Measurements from ENCODE around the gene CNFN. TPM values are rescaled to one million over a fixed set of nuclear protein-coding genes. Genes with fewer than 3 reads are reported as not detected.
"Not testable (repeated sequence)": the region's sequence is repeated elsewhere in the genome, so short reads cannot be mapped to it uniquely, and the experiment has no call there.

The CNFN gene
- total RNA-seq, 2 experiments from 2014 or later: not detected

GRCh38 chr19:42339126-42339860 is 50.8 kb downstream of the CNFN start:
- POLR2A ChIA-PET; intact Hi-C loops (cut with micrococcal nuclease); CTCF ChIA-PET: not testable (repeated sequence)

More at GRCh38 chr19:42339126-42339860, 50.8 kb downstream of the CNFN start:
- H3K4me1 Mint-ChIP-seq (ENCODE audit: low read depth); H3K9me3 Mint-ChIP-seq; H3K27ac Mint-ChIP-seq; H3K27me3 Mint-ChIP-seq; DNase-seq; H3K4me3 Mint-ChIP-seq; H3K36me3 Mint-ChIP-seq: not testable (repeated sequence)

Small RNAs within 50 kb of the gene (microRNA-seq; reads per million reads assigned to microRNA genes)
- gene MIR8077 (ENCODE audit: borderline microRNAs expressed, borderline number of aligned reads, borderline replicate concordance): not detected

Other genes starting within 250 kb of the CNFN start
- 10 to 100 TPM; 31.3 to 33.4 TPM for gene DEDD2, start 172.6 kb downstream of the CNFN start, total RNA-seq
- 10 to 100 TPM; 12.3 to 14.9 TPM for gene ZNF526, start 170.0 kb downstream of the CNFN start, total RNA-seq
- 10 to 100 TPM; 36.4 to 37.3 TPM for gene GSK3A, start 147.7 kb downstream of the CNFN start, total RNA-seq
- gene ERF, start 135.2 kb downstream of the CNFN start, total RNA-seq: 10 to 100 TPM; 43.1 to 56.5 TPM
- 10 to 100 TPM; 56.9 to 64.2 TPM for gene CIC, start 121.0 kb downstream of the CNFN start, total RNA-seq
- gene PRR19, start 88.2 kb downstream of the CNFN start, total RNA-seq: under 1 TPM; 0.61 to 0.81 TPM
- 10 to 100 TPM; 46.6 to 54.7 TPM for gene PAFAH1B3, start 87.7 kb downstream of the CNFN start, total RNA-seq
- under 1 TPM in 1 of 2 experiments, not detected in 1; 0.29 TPM for gene TMEM145, start 77.0 kb downstream of the CNFN start, total RNA-seq
- 1 to 10 TPM; 6.0 to 7.2 TPM for gene MEGF8, start 64.7 kb downstream of the CNFN start, total RNA-seq
- gene LIPE, start 37.1 kb upstream of the CNFN start, total RNA-seq: 10 to 100 TPM; 31.6 to 31.8 TPM
- gene CXCL17, start 52.6 kb upstream of the CNFN start, total RNA-seq: not detected
- 1 to 10 TPM; 5.4 to 5.8 TPM for gene CEACAM1, start 138.2 kb upstream of the CNFN start, total RNA-seq
- gene CEACAM8, start 204.6 kb upstream of the CNFN start, total RNA-seq: not detected